A549 (cell line): ENCODE measurements around the gene DIPK1B. TPM values are rescaled to one million over a fixed set of nuclear protein-coding genes. Genes with fewer than 3 reads are reported as not detected.

ENCODE experiments used
- ATAC-seq, 2 experiments: fragments of 200-7000 bp in 1 of 2; fragments of >200 bp in 1 of 2; cut with Nextera tagmentation in 1 of 2; cut with Tn5 transposase in 1 of 2; 3 replicates each; pipeline versions ENCODE4 v1.8.0 to v1.9.1; 2018 to 2020; ENCODE audit warnings: mild to moderate bottlenecking in 1 of 2, moderate library complexity in 1 of 2
- CTCF ChIA-PET: fragments of 300-600 bp; sonication (Branson Sonifier 250); formaldehyde crosslinking; extraction: SDS; loops from one replicate; lab custom pipeline; 2021; ENCODE audit warnings: antibody characterized with exemption, inconsistent platforms; lab: Yijun Ruan, JAX
- POLR2A ChIA-PET: fragments of 350-600 bp; formaldehyde crosslinking; extraction: SDS; loops from one replicate; lab custom pipeline; 2021; ENCODE audit warnings: antibody characterized with exemption, inconsistent platforms; lab: Yijun Ruan, JAX
- DNase-seq, 2 experiments: peaks; one replicate each; pipeline versions ENCODE4 v3.0.0 to v3.0.0-alpha.2; 2011 to 2016; ENCODE audit warnings: low read depth in 1 of 2, low spot score in 1 of 2
- FAIRE-seq: peaks from 2 replicates; lab custom pipeline; 2011; peaks lifted over from hg19 to GRCh38; lab: Jason Lieb, UNC
- H3K27ac ChIP-seq, 2 experiments: fragments of >200 bp; sonication (Bioruptor Twin); formaldehyde crosslinking; 3 replicates each; pipeline ENCODE4 v1.5.1; 2016 to 2017
- H3K4me1 ChIP-seq: fragments of >200 bp; sonication (Bioruptor Twin); formaldehyde crosslinking; 3 replicates; pipeline ENCODE4 v1.6.1; 2016
- H3K4me2 ChIP-seq: fragments of >200 bp; sonication (Bioruptor Twin); formaldehyde crosslinking; 3 replicates; pipeline ENCODE4 v1.6.1; 2016
- H3K4me3 ChIP-seq: fragments of >200 bp; sonication (Bioruptor Twin); formaldehyde crosslinking; 3 replicates; pipeline ENCODE4 v1.5.1; 2016
- H3K9me3 ChIP-seq: fragments of >200 bp; sonication (Bioruptor Twin); formaldehyde crosslinking; 3 replicates; pipeline ENCODE4 v1.6.1; 2016
- BCL3 ChIP-seq: fragments of >200 bp; sonication (Bioruptor Twin); formaldehyde crosslinking; IDR thresholded peaks from 3 replicates; pipeline ENCODE4 v1.6.1; 2016
- CBX8 ChIP-seq: fragments of 200-600 bp; sonication (generic); IDR thresholded peaks from 2 replicates; pipeline ENCODE4 v1.6.1; 2016
- CTCF ChIP-seq: fragments of >200 bp; sonication (Bioruptor Twin); formaldehyde crosslinking; IDR thresholded peaks from 3 replicates; pipeline ENCODE4 v1.5.1; 2016
- EHMT2 ChIP-seq: fragments of 200-600 bp; sonication (generic); IDR thresholded peaks from 2 replicates; pipeline ENCODE4 v1.6.1; 2016; ENCODE audit warnings: antibody characterized with exemption, low read depth, mild to moderate bottlenecking, moderate library complexity
- ESRRA ChIP-seq: fragments of 150-350 bp; IDR thresholded peaks from 2 replicates; pipeline ENCODE4 v1.6.1; 2014; ENCODE audit warnings: mild to moderate bottlenecking, low read length, borderline replicate concordance
- GATA3 ChIP-seq: IDR thresholded peaks from 2 replicates; pipeline ENCODE4 v1.6.1; 2012; ENCODE audit warnings: borderline replicate concordance
- HEYL ChIP-seq: fragments of 250-450 bp; sonication (Bioruptor Pico); IDR thresholded peaks from 2 replicates; pipeline ENCODE4 v1.8.0; 2021; ENCODE audit warnings: mild to moderate bottlenecking, moderate library complexity
- MAFK ChIP-seq: fragments of 450-650 bp; IDR thresholded peaks from 2 replicates; pipeline ENCODE4 v1.6.1; 2014; ENCODE audit not compliant: partially characterized antibody
- MAX ChIP-seq: IDR thresholded peaks from 2 replicates; pipeline ENCODE4 v1.6.1; 2012
- MAZ ChIP-seq: fragments of 150-350 bp; IDR thresholded peaks from 2 replicates; pipeline ENCODE4 v1.6.1; 2014; ENCODE audit warnings: antibody characterized with exemption, low read depth, low read length, borderline replicate concordance
- NFE2L2 ChIP-seq: fragments of 150-350 bp; conservative IDR thresholded peaks from 2 replicates; pipeline ENCODE4 v1.6.1; 2014; ENCODE audit warnings: low read length
- NR3C1 ChIP-seq: fragments of >200 bp; sonication (Bioruptor Twin); formaldehyde crosslinking; IDR thresholded peaks from 3 replicates; pipeline ENCODE4 v1.6.1; 2017
- RAD21 ChIP-seq, 2 experiments: fragments of >200 bp in 1 of 2; sonication (Bioruptor Twin) in 1 of 2; formaldehyde crosslinking in 1 of 2; IDR thresholded peaks in 1 of 2; conservative IDR thresholded peaks in 1 of 2; 2 replicates in 1 of 2; 3 replicates in 1 of 2; pipeline ENCODE4 v1.6.1; 2012 to 2018; ENCODE audit warnings: inconsistent platforms in 1 of 2
- RNF2 ChIP-seq: fragments of 200-600 bp; sonication (generic); IDR thresholded peaks from 2 replicates; pipeline ENCODE4 v1.6.1; 2016; ENCODE audit warnings: low read depth, mild to moderate bottlenecking, antibody characterized with exemption, moderate library complexity, borderline replicate concordance
- SMC3 ChIP-seq: fragments of >200 bp; sonication (Bioruptor Twin); formaldehyde crosslinking; IDR thresholded peaks from 3 replicates; pipeline ENCODE4 v1.6.1; 2018; ENCODE audit warnings: inconsistent platforms
- TFCP2L1 ChIP-seq: fragments of 250-450 bp; sonication (Bioruptor Pico); IDR thresholded peaks from 2 replicates; pipeline ENCODE4 v1.5.0; 2021; ENCODE audit warnings: mild to moderate bottlenecking
- ZFP36 ChIP-seq: fragments of 450-650 bp; IDR thresholded peaks from 2 replicates; pipeline ENCODE4 v1.6.1; 2014; ENCODE audit warnings: borderline replicate concordance; ENCODE audit not compliant: partially characterized antibody
- ZNF302 ChIP-seq: fragments of 250-450 bp; sonication (Bioruptor Pico); IDR thresholded peaks from 2 replicates; pipeline ENCODE4 v1.9.0; 2021; ENCODE audit warnings: inconsistent platforms, mild to moderate bottlenecking, moderate library complexity
- ZSCAN20 ChIP-seq: fragments of 250-450 bp; sonication (Bioruptor Pico); IDR thresholded peaks from 2 replicates; pipeline ENCODE4 v1.8.0; 2022; ENCODE audit warnings: mild to moderate bottlenecking, moderate library complexity
- WGBS: methylation state at CpG from one replicate; pipeline ENCODE4 v1.1.6; 2017; ENCODE audit errors: missing lambda C conversion rate; 5-methylcytosine and 5-hydroxymethylcytosine counted together
- polyA plus RNA-seq, 4 experiments: library from polyadenylated mRNA; depleted of rRNA in 3 of 4; stranded (reverse); fragments of >200 nt; fragmentation: RNase III in 1 of 4; extraction: RNeasy Plus Mini Kit Qiagen cat#74134 plus additional on column Dnase treatment in 1 of 4; gene quantifications; 2 replicates in 3 of 4; 3 replicates in 1 of 4; pipeline ENCODE4 v1.2.3, GENCODE V29; 2011 to 2017
- TF ChIP-seq, protein P1 (sequence below): fragments of 450-650 bp; IDR thresholded peaks from 2 replicates; pipeline ENCODE4 v1.6.1; 2014; ENCODE audit warnings: antibody characterized with exemption
- TF ChIP-seq, protein P2 (sequence below): fragments of 250-450 bp; sonication (Bioruptor Pico); IDR thresholded peaks from 2 replicates; pipeline ENCODE4 v1.5.0; 2021; ENCODE audit warnings: mild to moderate bottlenecking, moderate library complexity, borderline replicate concordance
- TF ChIP-seq, protein P3 (sequence below): IDR thresholded peaks from 2 replicates; pipeline ENCODE4 v1.6.1; 2012

DIPK1B gene
- polyA plus RNA-seq, 2 of the 4 experiments (the other 2 are of a cell fraction): 6.7 TPM

GRCh38 chr9:136671646-136672430, 40.5 kb upstream of the DIPK1B start:
- H3K4me3 ChIP-seq: no peak overlapping the region
- TF ChIP-seq MAZ (no peak), ZNF302 (no peak), GATA3 (no peak), ZSCAN20 (CRISPR knock-in tag) (no peak), ZFP36 (no peak), ESRRA (no peak), RAD21 (conservative IDR thresholded peaks at IDR 0.05 in 1 of 2, IDR thresholded peaks at IDR 0.05 in 1 of 2) (peak; percentile 27 to 31; a peak in 3 of 5 replicates), NR3C1 (no peak), CBX8 (no peak), SMC3 (peak; percentile 17; the same call in 1 of the 3 replicates), RNF2 (no peak), CTCF (peak; percentile 66), MAX (0 out of 2 replicates have a peak, but pooled peaks have one; percentile 10), EHMT2 (no peak), TFCP2L1 (CRISPR knock-in tag) (no peak), NFE2L2 (no peak), MAFK (no peak), BCL3 (no peak), HEYL (CRISPR knock-in tag) (no peak)
- TF ChIP-seq, protein P1, sequence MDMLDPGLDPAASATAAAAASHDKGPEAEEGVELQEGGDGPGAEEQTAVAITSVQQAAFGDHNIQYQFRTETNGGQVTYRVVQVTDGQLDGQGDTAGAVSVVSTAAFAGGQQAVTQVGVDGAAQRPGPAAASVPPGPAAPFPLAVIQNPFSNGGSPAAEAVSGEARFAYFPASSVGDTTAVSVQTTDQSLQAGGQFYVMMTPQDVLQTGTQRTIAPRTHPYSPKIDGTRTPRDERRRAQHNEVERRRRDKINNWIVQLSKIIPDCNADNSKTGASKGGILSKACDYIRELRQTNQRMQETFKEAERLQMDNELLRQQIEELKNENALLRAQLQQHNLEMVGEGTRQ: no peak
- TF ChIP-seq, protein P2, sequence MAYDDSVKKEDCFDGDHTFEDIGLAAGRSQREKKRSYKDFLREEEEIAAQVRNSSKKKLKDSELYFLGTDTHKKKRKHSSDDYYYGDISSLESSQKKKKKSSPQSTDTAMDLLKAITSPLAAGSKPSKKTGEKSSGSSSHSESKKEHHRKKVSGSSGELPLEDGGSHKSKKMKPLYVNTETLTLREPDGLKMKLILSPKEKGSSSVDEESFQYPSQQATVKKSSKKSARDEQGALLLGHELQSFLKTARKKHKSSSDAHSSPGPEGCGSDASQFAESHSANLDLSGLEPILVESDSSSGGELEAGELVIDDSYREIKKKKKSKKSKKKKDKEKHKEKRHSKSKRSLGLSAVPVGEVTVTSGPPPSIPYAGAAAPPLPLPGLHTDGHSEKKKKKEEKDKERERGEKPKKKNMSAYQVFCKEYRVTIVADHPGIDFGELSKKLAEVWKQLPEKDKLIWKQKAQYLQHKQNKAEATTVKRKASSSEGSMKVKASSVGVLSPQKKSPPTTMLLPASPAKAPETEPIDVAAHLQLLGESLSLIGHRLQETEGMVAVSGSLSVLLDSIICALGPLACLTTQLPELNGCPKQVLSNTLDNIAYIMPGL: no peak
- TF ChIP-seq, protein P3, sequence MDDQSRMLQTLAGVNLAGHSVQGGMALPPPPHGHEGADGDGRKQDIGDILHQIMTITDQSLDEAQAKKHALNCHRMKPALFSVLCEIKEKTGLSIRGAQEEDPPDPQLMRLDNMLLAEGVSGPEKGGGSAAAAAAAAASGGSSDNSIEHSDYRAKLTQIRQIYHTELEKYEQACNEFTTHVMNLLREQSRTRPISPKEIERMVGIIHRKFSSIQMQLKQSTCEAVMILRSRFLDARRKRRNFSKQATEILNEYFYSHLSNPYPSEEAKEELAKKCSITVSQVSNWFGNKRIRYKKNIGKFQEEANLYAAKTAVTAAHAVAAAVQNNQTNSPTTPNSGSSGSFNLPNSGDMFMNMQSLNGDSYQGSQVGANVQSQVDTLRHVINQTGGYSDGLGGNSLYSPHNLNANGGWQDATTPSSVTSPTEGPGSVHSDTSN: no peak
- H3K4me1 ChIP-seq: peaks cover 48% of the 10 kb centered on the region
- WGBS: 67% methylated on average over 11 of the region's 27 CpGs
- CTCF ChIA-PET: interaction anchor here (0.7 to 7.9 kb wide), 37 partner anchors 8 to 326 kb away, joined by 3 to 186 read pairs (median 5); partner anchors contain the start of genes AGPAT2, EGFL7 and SNAPC4
- no peak overlapping the region for H3K4me2 ChIP-seq
- POLR2A ChIA-PET: interaction anchor here (0.8 to 1.3 kb wide), 2 partner anchors 22 to 57 kb away, joined by 3 to 6 read pairs; no protein-coding TSS in a partner anchor
- peak overlapping the region in 1 of 2 experiments; percentile 47; a peak in 1 of 6 replicates for H3K27ac ChIP-seq
- no peaks in the 10 kb centered on the region for H3K9me3 ChIP-seq
- ATAC-seq (peak in 1 of 2 experiments; percentile 63; a peak in 3 of 6 replicates), FAIRE-seq (no peak), DNase-seq (peak in 1 of 2 experiments; percentile 78)
